GM23248 (cell line): Measurements from ENCODE around the gene IPO8. TPM values are rescaled to one million over a fixed set of nuclear protein-coding genes. Genes with fewer than 3 reads are reported as not detected.

ENCODE experiments used
- DNase-seq: peaks from one replicate; pipeline ENCODE4 v3.0.0-alpha.2; 2015
- H2AFZ ChIP-seq: fragments of 200-600 bp; sonication (generic); 2 replicates; pipeline ENCODE4 v1.6.1; 2016; ENCODE audit warnings: antibody characterized with exemption
- H3F3A ChIP-seq: fragments of 200-600 bp; sonication (generic); 2 replicates; pipeline ENCODE4 v1.6.1; 2016; ENCODE audit warnings: mild to moderate bottlenecking, antibody characterized with exemption, mixed run types; ENCODE audit not compliant: insufficient read depth
- H3K27ac ChIP-seq: fragments of 200-600 bp; sonication (generic); 2 replicates; pipeline ENCODE4 v1.5.1; 2016; ENCODE audit warnings: mild to moderate bottlenecking
- H3K27me3 ChIP-seq: fragments of 200-600 bp; sonication (generic); replicated peaks from 2 replicates; pipeline ENCODE4 v1.6.1; 2016; ENCODE audit warnings: mild to moderate bottlenecking; ENCODE audit not compliant: insufficient read depth
- H3K36me3 ChIP-seq: fragments of 200-600 bp; sonication (generic); 2 replicates; pipeline ENCODE4 v1.6.1; 2016; ENCODE audit warnings: low read depth, mild to moderate bottlenecking
- H3K4me1 ChIP-seq: fragments of 200-600 bp; sonication (generic); 2 replicates; pipeline ENCODE4 v1.6.1; 2016; ENCODE audit warnings: mild to moderate bottlenecking; ENCODE audit not compliant: insufficient read depth
- H3K4me2 ChIP-seq: fragments of 200-600 bp; sonication (generic); one replicate; pipeline ENCODE4 v1.6.1; 2016; ENCODE audit warnings: mild to moderate bottlenecking; ENCODE audit not compliant: unreplicated experiment
- H3K4me3 ChIP-seq: fragments of 200-600 bp; sonication (generic); 2 replicates; pipeline ENCODE4 v1.5.1; 2016; ENCODE audit warnings: mild to moderate bottlenecking
- H3K79me2 ChIP-seq: fragments of 200-600 bp; sonication (generic); 2 replicates; pipeline ENCODE4 v1.6.1; 2016; ENCODE audit warnings: mild to moderate bottlenecking; ENCODE audit not compliant: insufficient read depth
- H3K9ac ChIP-seq: fragments of 200-600 bp; sonication (generic); 2 replicates; pipeline ENCODE4 v1.6.1; 2016; ENCODE audit warnings: mild to moderate bottlenecking
- H3K9me2 ChIP-seq: fragments of 200-600 bp; sonication (generic); 2 replicates; pipeline ENCODE4 v1.6.1; 2016; ENCODE audit warnings: mixed run types, mild to moderate bottlenecking, moderate library complexity; ENCODE audit not compliant: insufficient read depth
- H3K9me3 ChIP-seq: fragments of 200-600 bp; sonication (generic); one replicate; pipeline ENCODE4 v1.6.1; 2017; ENCODE audit warnings: low read depth
- H4K20me1 ChIP-seq: fragments of 200-600 bp; sonication (generic); 2 replicates; pipeline ENCODE4 v1.6.0; 2016; ENCODE audit not compliant: insufficient read depth
- EZH2 ChIP-seq: fragments of 200-600 bp; sonication (generic); IDR thresholded peaks from 2 replicates; pipeline ENCODE4 v1.6.1; 2018; ENCODE audit warnings: antibody characterized with exemption, mild to moderate bottlenecking; ENCODE audit not compliant: insufficient read depth, poor library complexity, severe bottlenecking
- EZH2phosphoT487 ChIP-seq: fragments of 200-600 bp; sonication (generic); IDR thresholded peaks from 2 replicates; pipeline ENCODE4 v1.6.1; 2018; ENCODE audit warnings: antibody characterized with exemption, moderate library complexity, mild to moderate bottlenecking, low read depth; ENCODE audit not compliant: insufficient read depth
- WGBS, 2 experiments: methylation state at CpG; one replicate each; pipeline ENCODE4 v1.1.6; 2015 to 2017; ENCODE audit warnings: low lambda C conversion rate in 2 of 2, low coverage in 1 of 2; ENCODE audit errors: missing lambda C conversion rate in 2 of 2; 5-methylcytosine and 5-hydroxymethylcytosine counted together
- in situ Hi-C: fragments of 300-500 bp; cut with MboI; formaldehyde crosslinking; loops from 2 replicates; pipeline ENCODE4 v1.15.0; 2020
- polyA plus RNA-seq: library from polyadenylated mRNA; unstranded; fragments of >200 nt; fragmentation: Nextera tagmentation; extraction: Ambion mirVana; gene quantifications from 2 replicates; pipeline ENCODE4 v1.2.1, GENCODE V29; 2016
- total RNA-seq: library from RNA; depleted of rRNA; stranded (reverse); fragments of >200 nt; shearing (Covaris generic); gene quantifications from 2 replicates; pipeline ENCODE4 v1.2.3, GENCODE V29; 2014

IPO8 gene
- total and polyA plus RNA-seq, 2 experiments from 2014 or later: 10.9 to 21.4 TPM

DNA sequence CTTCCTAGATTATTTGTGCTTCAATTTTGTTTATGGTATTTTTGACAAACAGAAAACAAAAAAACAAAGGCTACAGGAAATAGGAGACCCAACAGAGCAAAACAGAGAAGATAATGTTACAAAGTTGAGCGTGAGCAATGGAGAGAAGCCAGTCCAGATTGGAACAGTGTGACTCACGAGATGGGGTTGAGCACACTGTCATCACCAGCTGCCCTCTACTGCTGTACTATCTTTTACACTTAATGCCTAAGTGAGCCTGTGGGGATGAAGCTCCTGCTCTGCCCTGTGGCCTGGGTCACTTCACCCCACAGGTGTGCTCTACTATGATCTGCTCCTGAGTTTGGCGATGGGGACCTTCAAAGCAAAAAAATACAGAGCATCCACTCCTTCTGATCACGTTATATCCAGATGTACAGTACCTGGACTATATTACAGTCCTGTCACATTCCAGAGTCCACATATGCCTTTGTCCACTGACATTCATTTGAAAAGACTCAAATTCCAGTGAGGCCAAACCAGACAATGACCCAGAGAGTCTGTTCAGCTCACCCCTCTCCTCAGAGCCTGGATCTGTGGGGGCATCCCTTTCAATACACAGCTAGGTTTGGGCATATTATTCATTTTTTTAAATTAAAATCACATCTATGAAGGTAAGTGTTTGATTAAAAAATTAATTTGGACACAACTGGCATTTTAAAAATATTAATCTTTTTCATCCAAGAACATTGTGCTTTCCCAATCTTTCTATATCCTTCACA lies 4.4 kb downstream of the IPO8 start:
- in situ Hi-C loops: no loop called here
- peak overlapping the region; percentile 30; the same call in 1 of the 2 replicates for H3K9ac ChIP-seq
- WGBS, 2 experiments: 23 to 28% methylated on average over 4 of the region's 4 CpGs

DNA sequence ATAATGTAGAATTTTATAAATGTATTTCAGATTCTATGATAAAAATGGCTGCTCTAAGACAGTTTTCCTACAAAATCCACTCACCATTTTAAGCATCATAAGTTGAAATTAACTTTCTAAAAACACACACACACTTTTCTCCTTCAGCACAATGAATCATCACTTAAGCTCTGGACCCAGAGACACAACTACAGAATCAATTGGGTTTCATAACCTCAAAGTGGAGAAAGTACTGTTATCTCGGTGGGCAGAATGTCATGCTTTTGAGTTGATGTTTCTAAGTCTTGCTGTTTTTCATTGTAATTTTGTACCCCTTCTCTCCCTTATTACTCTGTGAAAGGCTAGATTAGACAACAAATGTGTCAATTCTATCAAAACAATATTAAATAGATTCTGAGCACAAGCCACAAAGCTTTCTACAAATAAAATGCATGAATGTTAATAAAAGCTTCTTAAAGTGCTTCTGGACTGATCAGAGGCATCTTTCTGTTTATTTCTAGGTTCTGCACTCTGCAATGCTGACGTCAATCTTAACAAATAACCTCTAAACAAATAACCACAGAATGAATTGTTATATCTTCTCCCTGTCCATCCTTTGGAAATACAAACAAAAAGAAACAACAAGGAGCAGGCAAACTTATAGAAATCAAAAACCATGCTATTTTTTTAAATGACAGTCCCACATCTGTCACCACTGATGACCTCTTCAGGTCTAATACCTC lies 8.2 kb downstream of the IPO8 start:
- H4K20me1 ChIP-seq: no peaks in the 10 kb centered on the region
- H3K9me2 ChIP-seq: no peaks in the 10 kb centered on the region
- WGBS, 2 experiments: 91 to 95% methylated on average over 2 of the region's 2 CpGs
- no peak overlapping the region for H3K4me3 ChIP-seq
- peaks cover 19% of the 10 kb centered on the region for H3F3A ChIP-seq
- peaks cover 71% of the 10 kb centered on the region for H3K79me2 ChIP-seq
- H3K9me3 ChIP-seq: no peaks in the 10 kb centered on the region
- 0 out of 2 replicates have a peak overlapping the region, but pooled peaks have one; percentile 9 for H3K27ac ChIP-seq
- in situ Hi-C loops: no loop called here
- no peak overlapping the region for H3K9ac ChIP-seq
- TF ChIP-seq EZH2phosphoT487 (no peak), EZH2 (no peak)
- peak overlapping the region; percentile 2 for H3K4me2 ChIP-seq
- peaks cover 14% of the 10 kb centered on the region; the same call in 1 of the 2 replicates for H3K36me3 ChIP-seq
- no peaks in the 10 kb centered on the region for H3K27me3 ChIP-seq
- H2AFZ ChIP-seq: no peak overlapping the region
- H3K4me1 ChIP-seq: peaks cover 27% of the 10 kb centered on the region
- peak; percentile 47 for DNase-seq

More for the DNA sequence above, 4.4 kb downstream of the IPO8 start:
- peaks cover 90% of the 10 kb centered on the region for H3K79me2 ChIP-seq
- peak overlapping the region; percentile 86 for H3K4me2 ChIP-seq
- H3K4me1 ChIP-seq: peaks cover 47% of the 10 kb centered on the region
- peak; percentile 92 for DNase-seq
- H3K9me3 ChIP-seq: no peaks in the 10 kb centered on the region
- no peak overlapping the region for H2AFZ ChIP-seq
- no peaks in the 10 kb centered on the region for H3K27me3 ChIP-seq
- 0 out of 2 replicates have a peak, but pooled peaks cover 7% of the 10 kb centered on the region for H3K36me3 ChIP-seq
- H3F3A ChIP-seq: peaks cover 37% of the 10 kb centered on the region
- TF ChIP-seq EZH2 (no peak), EZH2phosphoT487 (no peak)
- H3K9me2 ChIP-seq: no peaks in the 10 kb centered on the region
- no peaks in the 10 kb centered on the region for H4K20me1 ChIP-seq
- H3K27ac ChIP-seq: peak overlapping the region; percentile 60
- peak overlapping the region; percentile 43 for H3K4me3 ChIP-seq

DNA sequence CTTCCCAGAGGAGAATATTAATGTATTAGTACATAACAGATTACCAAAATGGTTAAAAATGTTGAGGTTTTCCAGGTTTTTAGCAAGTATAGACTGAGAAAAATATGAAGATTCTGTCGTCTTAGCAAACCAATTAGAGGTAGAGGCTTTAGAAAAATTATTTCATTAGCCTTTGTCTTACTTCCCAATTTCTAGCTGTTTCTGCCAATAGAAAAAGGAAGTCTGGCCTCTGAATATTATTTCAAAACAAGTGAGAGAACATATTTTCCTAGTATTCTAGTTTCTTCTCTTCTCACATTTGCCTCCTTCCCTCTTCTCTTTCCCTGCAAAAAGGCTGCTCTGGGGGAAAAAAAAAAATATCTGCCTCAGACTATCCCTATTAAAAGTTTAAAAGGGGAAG lies 16.4 kb downstream of the IPO8 start:
- in situ Hi-C loops: no loop called here
- H3F3A ChIP-seq: no peaks in the 10 kb centered on the region

DNA sequence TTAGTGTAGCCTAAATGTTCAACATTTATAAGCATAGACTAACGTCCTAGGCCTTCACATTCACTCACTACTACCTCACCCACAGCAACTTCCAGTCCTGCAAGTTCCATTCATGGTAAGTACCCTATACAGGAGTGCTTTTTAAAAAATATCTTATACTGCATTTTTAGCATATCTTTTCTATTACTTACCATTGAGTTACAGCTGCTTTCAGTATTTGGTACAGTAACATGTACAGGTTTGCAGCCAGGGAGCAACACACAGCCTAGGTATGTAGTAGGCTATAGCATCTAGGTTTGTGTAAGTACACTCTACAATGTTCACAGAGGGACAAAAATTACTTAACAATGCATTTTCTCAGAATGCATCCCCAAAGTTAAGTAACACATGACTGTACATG lies 17.4 kb downstream of the IPO8 start:
- Histone ChIP-seq H3K27ac (no peak overlapping the region), H3K4me2 (no peak overlapping the region), H3K36me3 (peaks cover 47% of the 10 kb centered on the region), H3K9me2 (no peaks in the 10 kb centered on the region), H3K9ac (no peak overlapping the region), H4K20me1 (no peaks in the 10 kb centered on the region), H3K79me2 (no peaks in the 10 kb centered on the region), H3K4me3 (no peak overlapping the region), H2AFZ (no peak overlapping the region), H3K27me3 (no peaks in the 10 kb centered on the region), H3K9me3 (no peaks in the 10 kb centered on the region), H3F3A (no peaks in the 10 kb centered on the region), H3K4me1 (no peaks in the 10 kb centered on the region)
- in situ Hi-C loops: no loop called here
- no peak for TF ChIP-seq EZH2
- no peak for TF ChIP-seq EZH2phosphoT487
- 83 to 100% methylated on average over 1 of the region's 1 CpG for WGBS, 2 experiments
- no peak for DNase-seq

More for the DNA sequence above, 16.4 kb downstream of the IPO8 start:
- H3K4me2 ChIP-seq: no peak overlapping the region
- H3K9ac ChIP-seq: no peak overlapping the region
- TF ChIP-seq EZH2 (no peak), EZH2phosphoT487 (no peak)
- no peaks in the 10 kb centered on the region for H3K4me1 ChIP-seq
- no peak for DNase-seq
- H3K9me3 ChIP-seq: no peaks in the 10 kb centered on the region
- peaks cover 43% of the 10 kb centered on the region for H3K36me3 ChIP-seq
- no peak overlapping the region for H2AFZ ChIP-seq
- no peaks in the 10 kb centered on the region for H4K20me1 ChIP-seq
- 100% methylated on average over 1 of the region's 1 CpG for WGBS, 2 experiments
- no peak overlapping the region for H3K27ac ChIP-seq
- no peaks in the 10 kb centered on the region for H3K27me3 ChIP-seq
- no peak overlapping the region for H3K4me3 ChIP-seq
- H3K9me2 ChIP-seq: no peaks in the 10 kb centered on the region
- H3K79me2 ChIP-seq: no peaks in the 10 kb centered on the region
